Sigmoid colon (tissue), 7 donors: ENCODE results near the gene APBB2. TPM values are rescaled to one million over a fixed set of nuclear protein-coding genes. Genes with fewer than 3 reads are reported as not detected.

ENCODE experiments used
- DNase-seq: peaks from one replicate; pipeline ENCODE4 v3.0.0-alpha.2; 2019
- H3K27ac ChIP-seq, 4 donors: fragments of 200-600 bp; sonication (generic); one replicate each; pipeline ENCODE4 v1.5.1; 2016 to 2019; ENCODE audit warnings: mild to moderate bottlenecking in 1 of 4
- H3K27me3 ChIP-seq, 3 donors: fragments of 200-600 bp; sonication (generic); one replicate each; pipeline ENCODE4 v1.5.1; 2019; ENCODE audit warnings: mild to moderate bottlenecking in 1 of 3
- H3K36me3 ChIP-seq, 4 donors: fragments of 200-600 bp; sonication (generic); one replicate each; pipeline ENCODE4 v1.5.1; 2016 to 2019
- H3K4me1 ChIP-seq, 4 donors: fragments of 200-600 bp; sonication (generic); one replicate each; pipeline ENCODE4 v1.5.1; 2017 to 2019
- H3K4me3 ChIP-seq, 4 donors: fragments of 200-600 bp; sonication (generic); one replicate each; pipeline ENCODE4 v1.5.1; 2017 to 2019; ENCODE audit warnings: mild to moderate bottlenecking in 2 of 4, moderate library complexity in 1 of 4
- H3K9me3 ChIP-seq, 4 donors: fragments of 200-600 bp in 3 of 4; sonication (generic) in 3 of 4; one replicate each; pipeline versions ENCODE4 v1.5.1 to v1.6.1; 2013 to 2019
- EP300 ChIP-seq, 4 donors: sonication (generic); formaldehyde crosslinking; IDR thresholded peaks; one replicate each; pipeline ENCODE4 v1.6.1; 2017; ENCODE audit warnings: antibody characterized with exemption in 4 of 4
- POLR2A ChIP-seq, 2 donors: fragments of 450-650 bp; IDR thresholded peaks; one replicate each; pipeline ENCODE4 v1.6.1; 2016; ENCODE audit warnings: antibody characterized with exemption in 2 of 2, mild to moderate bottlenecking in 2 of 2, moderate library complexity in 2 of 2
- POLR2AphosphoS5 ChIP-seq, 4 donors: sonication (generic); formaldehyde crosslinking; IDR thresholded peaks; one replicate each; pipeline ENCODE4 v1.6.1; 2017; ENCODE audit warnings: antibody characterized with exemption in 4 of 4
- WGBS, 2 donors: extraction: QIAGEN DNeasy Blood & Tissue Kit; methylation state at CpG; one replicate each; pipeline ENCODE4 v1.1.7; 2013; 5-methylcytosine and 5-hydroxymethylcytosine counted together
- intact Hi-C: fragments of 100-400 bp; cut with DNase I; formaldehyde crosslinking; loops from one replicate; pipeline ENCODE4 v1.15.1; 2023
- polyA plus RNA-seq, 3 donors: library from polyadenylated mRNA; stranded (reverse); fragments of 200-250 nt; gene quantifications; one replicate each; pipeline ENCODE4 v1.2.3, GENCODE V29; 2013
- total RNA-seq, 4 donors: library from RNA; depleted of rRNA; stranded (reverse); fragments of >200 nt; gene quantifications; one replicate each; pipeline ENCODE4 v1.1.0, GENCODE V29; 2016
- TF ChIP-seq, protein P1 (sequence below), 4 experiments: fragments of 450-650 bp in 3 of 4; fragments of 200-600 bp in 1 of 4; IDR thresholded peaks; one replicate each; pipeline ENCODE4 v1.5.1; 2016 to 2019; ENCODE audit warnings: antibody characterized with exemption in 4 of 4, mild to moderate bottlenecking in 3 of 4, moderate library complexity in 2 of 4
- donor health status: healthy with polysubstance abuse.
- donor health status: Bipolar disorder and iron deficiency.
- donor health status: healthy.

APBB2 gene
- total and polyA plus RNA-seq, 7 donors: 7.8 to 108 (median 69.1) TPM

- H3K36me3 ChIP-seq: peaks cover 5 to 78% (median 21%) of the 10 kb centered on the region in 4 donors
- no peaks in the 10 kb centered on the region for H3K27me3 ChIP-seq
- H3K9me3 ChIP-seq: no peaks in the 10 kb centered on the region
- DNase-seq: no peak
- H3K27ac ChIP-seq: no peak overlapping the region
- no peaks in the 10 kb centered on the region for H3K4me1 ChIP-seq
- 61 to 88% methylated on average over 6 of the region's 6 CpGs for WGBS, 2 donors
- intact Hi-C loops: no loop called here
- no peak for TF ChIP-seq POLR2AphosphoS5 (IDR thresholded peaks at IDR 0.05)
- no peak for TF ChIP-seq POLR2A (IDR thresholded peaks at IDR 0.05)
- TF ChIP-seq, protein P1, sequence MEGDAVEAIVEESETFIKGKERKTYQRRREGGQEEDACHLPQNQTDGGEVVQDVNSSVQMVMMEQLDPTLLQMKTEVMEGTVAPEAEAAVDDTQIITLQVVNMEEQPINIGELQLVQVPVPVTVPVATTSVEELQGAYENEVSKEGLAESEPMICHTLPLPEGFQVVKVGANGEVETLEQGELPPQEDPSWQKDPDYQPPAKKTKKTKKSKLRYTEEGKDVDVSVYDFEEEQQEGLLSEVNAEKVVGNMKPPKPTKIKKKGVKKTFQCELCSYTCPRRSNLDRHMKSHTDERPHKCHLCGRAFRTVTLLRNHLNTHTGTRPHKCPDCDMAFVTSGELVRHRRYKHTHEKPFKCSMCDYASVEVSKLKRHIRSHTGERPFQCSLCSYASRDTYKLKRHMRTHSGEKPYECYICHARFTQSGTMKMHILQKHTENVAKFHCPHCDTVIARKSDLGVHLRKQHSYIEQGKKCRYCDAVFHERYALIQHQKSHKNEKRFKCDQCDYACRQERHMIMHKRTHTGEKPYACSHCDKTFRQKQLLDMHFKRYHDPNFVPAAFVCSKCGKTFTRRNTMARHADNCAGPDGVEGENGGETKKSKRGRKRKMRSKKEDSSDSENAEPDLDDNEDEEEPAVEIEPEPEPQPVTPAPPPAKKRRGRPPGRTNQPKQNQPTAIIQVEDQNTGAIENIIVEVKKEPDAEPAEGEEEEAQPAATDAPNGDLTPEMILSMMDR (IDR thresholded peaks at IDR 0.05): no peak
- no peak for TF ChIP-seq EP300 (IDR thresholded peaks at IDR 0.05)
- H3K4me3 ChIP-seq: no peak overlapping the region
Observed at GRCh38 chr4:40890764-40891163, 323.6 kb downstream of the APBB2 start.

GRCh38 chr4:40890199-40890598 lies 324.1 kb downstream of the APBB2 start:
- Histone ChIP-seq H3K27me3 (no peaks in the 10 kb centered on the region), H3K4me3 (no peak overlapping the region), H3K36me3 (peaks cover 5 to 77% (median 21%) of the 10 kb centered on the region in 4 donors), H3K4me1 (no peaks in the 10 kb centered on the region), H3K9me3 (no peaks in the 10 kb centered on the region), H3K27ac (no peak overlapping the region)
- WGBS, 2 donors: 96% methylated on average over 18 of the region's 18 CpGs
- no peak for DNase-seq
- TF ChIP-seq POLR2AphosphoS5 (IDR thresholded peaks at IDR 0.05): no peak
- TF ChIP-seq POLR2A (IDR thresholded peaks at IDR 0.05): no peak
- TF ChIP-seq, protein P1 (IDR thresholded peaks at IDR 0.05): no peak
- TF ChIP-seq EP300 (IDR thresholded peaks at IDR 0.05): no peak
- intact Hi-C loops: no loop called here

DNA sequence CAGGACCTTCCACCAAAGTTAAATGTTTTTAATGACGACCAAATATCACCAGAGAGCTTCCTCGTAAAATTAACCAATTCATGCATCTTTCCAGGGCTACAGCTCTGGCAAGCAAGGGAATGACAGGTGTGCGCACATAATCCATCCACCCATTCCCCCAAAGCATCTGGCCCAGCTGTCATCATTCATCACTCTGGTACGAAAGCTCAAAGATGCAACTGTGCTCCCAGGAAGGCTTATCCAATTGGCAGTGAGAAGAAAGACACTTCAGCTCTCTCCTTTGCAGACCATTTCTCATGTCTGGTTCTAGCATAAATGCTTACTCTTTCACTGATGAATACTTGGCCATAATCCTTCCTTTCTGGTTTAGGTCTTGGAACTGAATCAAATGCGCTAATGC lies 325.4 kb downstream of the APBB2 start:
- Histone ChIP-seq H3K27me3 (no peaks in the 10 kb centered on the region), H3K9me3 (no peaks in the 10 kb centered on the region), H3K4me3 (no peak overlapping the region), H3K36me3 (peaks cover 5 to 64% (median 21%) of the 10 kb centered on the region in 4 donors), H3K4me1 (no peaks in the 10 kb centered on the region), H3K27ac (no peak overlapping the region)
- intact Hi-C loops: no loop called here
- 95 to 96% methylated on average over 5 of the region's 5 CpGs for WGBS, 2 donors
- TF ChIP-seq EP300 (IDR thresholded peaks at IDR 0.05): no peak
- no peak for TF ChIP-seq POLR2AphosphoS5 (IDR thresholded peaks at IDR 0.05)
- TF ChIP-seq, protein P1 (IDR thresholded peaks at IDR 0.05): no peak
- TF ChIP-seq POLR2A (IDR thresholded peaks at IDR 0.05): no peak
- DNase-seq: no peak

GRCh38 chr4:40887764-40888131 lies 326.6 kb downstream of the APBB2 start:
- TF ChIP-seq POLR2AphosphoS5 (IDR thresholded peaks at IDR 0.05) (no peak), POLR2A (IDR thresholded peaks at IDR 0.05) (no peak)
- TF ChIP-seq, protein P1 (IDR thresholded peaks at IDR 0.05): no peak
- intact Hi-C loops: no loop called here
- H3K36me3 ChIP-seq: peaks cover 5 to 58% (median 16%) of the 10 kb centered on the region in 4 donors
- H3K4me3 ChIP-seq: no peak overlapping the region
- WGBS, 2 donors: 82 to 88% methylated on average over 10 of the region's 10 CpGs
- no peaks in the 10 kb centered on the region for H3K27me3 ChIP-seq
- H3K9me3 ChIP-seq: no peaks in the 10 kb centered on the region
- DNase-seq: no peak
- H3K4me1 ChIP-seq: no peaks in the 10 kb centered on the region
- H3K27ac ChIP-seq: no peak overlapping the region
